GF-D8 (cell line): ENCODE results near the gene DIAPH1.

ENCODE experiments used
- DNase-seq: peaks from one replicate; lab custom pipeline; 2025; lab: John Stamatoyannopoulos, UW

The DIAPH1 gene

GRCh38 chr5:141618804-141619554 is at the start of gene DIAPH1:
TSS of gene DIAPH1 (minus strand) at chr5:141619000. CDS start at chr5:141618914, 86 bp downstream.
- DNase-seq, result peak; percentile 84

DNA sequence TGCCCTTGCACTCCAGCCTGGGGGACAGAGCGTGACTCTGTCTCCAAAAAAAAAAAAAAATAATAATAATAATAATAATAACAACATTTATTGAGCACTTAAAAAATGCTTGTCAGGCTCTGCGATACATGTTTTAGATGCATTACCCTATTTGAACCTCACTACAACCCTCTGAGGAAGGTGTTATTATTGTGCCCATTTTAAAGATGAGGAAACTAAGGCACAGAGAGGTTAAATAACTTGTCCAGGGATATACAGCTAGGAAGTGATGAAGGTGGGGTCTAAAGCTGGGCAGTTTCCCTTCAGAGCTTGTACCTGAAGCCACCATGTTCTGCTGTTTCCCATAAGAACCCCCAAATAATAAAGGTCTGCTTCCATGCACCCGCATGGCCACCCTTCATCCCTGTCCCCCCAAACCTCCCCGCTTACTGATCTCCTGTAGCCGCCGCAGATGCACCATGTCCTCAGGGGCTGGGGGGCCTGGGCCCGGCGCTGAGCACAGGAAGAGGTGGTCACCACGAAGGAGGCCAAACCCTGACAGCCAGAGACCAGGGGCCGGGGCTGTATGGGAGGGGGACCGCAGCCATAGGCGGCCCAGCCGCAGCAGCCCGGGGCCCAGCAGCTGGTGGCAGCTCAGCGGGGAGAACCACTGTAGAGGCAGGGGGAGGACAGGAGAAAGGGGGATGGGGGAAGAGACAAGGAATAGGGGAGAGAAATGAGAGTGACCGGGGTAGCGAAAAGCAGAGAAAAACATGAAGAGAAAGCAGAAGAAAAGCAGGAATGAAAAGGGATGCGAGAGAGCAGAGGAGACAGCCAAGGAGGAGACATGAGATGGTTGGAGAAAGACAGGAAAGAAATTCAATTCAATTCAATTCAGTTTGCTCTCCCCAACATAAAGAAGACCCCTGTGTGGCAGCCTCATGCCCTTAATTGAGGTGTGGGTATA is 47.5 kb upstream of the DIAPH1 start:
- no peak for DNase-seq

DNA sequence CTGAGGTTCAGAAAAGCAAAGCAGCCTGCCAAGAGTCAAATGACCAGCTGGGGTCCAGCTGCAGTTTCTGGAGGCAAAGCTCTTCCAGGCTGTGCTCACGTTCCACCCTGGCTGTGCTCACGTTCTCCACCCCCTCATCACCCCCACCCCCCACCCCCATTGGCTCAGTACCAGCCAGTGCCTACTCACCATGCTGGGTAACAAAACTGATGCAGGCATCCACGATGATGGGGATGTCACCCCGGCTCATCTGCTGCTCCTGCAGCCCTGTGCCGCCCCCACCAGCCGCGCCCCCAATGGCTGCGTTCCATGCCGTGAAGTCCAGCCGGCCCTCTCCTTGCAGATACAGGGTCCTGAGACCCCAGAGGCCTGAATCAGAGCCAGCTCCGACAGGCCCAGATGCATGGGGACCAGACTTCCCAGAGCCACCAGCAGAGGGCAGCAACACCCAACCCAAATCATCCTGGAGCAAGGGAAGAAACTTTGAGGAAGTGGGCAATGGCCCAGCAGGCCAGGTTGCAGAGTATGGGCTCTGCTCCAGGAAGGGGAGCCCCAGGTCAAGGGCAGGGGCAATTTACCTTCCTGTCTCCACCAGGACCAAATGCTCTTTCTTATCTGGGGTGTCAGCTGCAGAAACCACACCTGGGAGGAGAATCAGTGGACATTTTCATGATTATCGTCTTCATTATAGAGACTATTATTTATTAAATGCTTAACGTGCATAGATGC is 46.1 kb upstream of the DIAPH1 start:
- DNase-seq, result peak; percentile 26

GRCh38 chr5:141663506-141663905 is 44.7 kb upstream of the DIAPH1 start:
- DNase-seq, result no peak

- no peak for DNase-seq
Measured at GRCh38 chr5:141662028-141662427, 43.2 kb upstream of the DIAPH1 start.

GRCh38 chr5:141657937-141658545 is 39.2 kb upstream of the DIAPH1 start:
- DNase-seq, result no peak

DNA sequence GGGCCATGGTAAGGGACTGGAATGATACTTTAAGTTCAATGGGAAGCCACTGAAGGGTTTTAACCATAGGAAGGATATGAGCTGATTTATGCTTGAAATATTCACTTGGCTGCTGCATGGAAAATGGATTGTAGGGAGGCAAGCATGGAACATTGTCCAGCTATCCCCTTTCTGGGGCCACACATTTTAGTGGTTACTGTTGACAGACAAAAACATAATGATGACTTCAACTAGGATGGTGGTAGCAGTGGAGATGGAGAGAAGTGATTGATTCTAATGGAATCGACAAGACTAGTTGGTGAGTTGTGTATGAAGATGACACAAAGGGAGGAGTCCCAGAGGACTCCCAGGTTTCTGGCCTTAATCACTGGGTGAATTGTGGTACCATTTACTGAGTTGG is 38.6 kb upstream of the DIAPH1 start:
- DNase-seq, result no peak

- DNase-seq, result no peak
Measured at GRCh38 chr5:141656396-141656795, 37.6 kb upstream of the DIAPH1 start.

DNA sequence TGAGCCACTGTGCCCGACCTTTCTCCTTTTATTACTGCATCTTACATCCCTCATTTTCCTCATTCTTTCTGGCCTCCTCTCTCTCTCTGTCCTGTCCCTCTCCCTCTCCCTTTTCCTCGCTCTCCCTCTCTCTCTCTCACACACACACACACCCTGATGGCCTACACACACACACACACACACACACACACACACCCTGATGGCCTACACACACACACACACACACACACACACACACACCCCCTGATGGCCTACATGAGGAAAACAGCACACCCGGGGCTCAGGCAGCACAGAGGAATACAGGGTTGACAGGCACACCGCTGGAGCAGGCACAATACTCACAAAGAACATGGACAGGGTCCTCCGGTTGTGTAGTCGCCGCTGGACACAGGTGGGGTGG is 36.2 kb upstream of the DIAPH1 start:
- no peak for DNase-seq

- no peak for DNase-seq
Measured at GRCh38 chr5:141654298-141654697, 35.5 kb upstream of the DIAPH1 start.

DNA sequence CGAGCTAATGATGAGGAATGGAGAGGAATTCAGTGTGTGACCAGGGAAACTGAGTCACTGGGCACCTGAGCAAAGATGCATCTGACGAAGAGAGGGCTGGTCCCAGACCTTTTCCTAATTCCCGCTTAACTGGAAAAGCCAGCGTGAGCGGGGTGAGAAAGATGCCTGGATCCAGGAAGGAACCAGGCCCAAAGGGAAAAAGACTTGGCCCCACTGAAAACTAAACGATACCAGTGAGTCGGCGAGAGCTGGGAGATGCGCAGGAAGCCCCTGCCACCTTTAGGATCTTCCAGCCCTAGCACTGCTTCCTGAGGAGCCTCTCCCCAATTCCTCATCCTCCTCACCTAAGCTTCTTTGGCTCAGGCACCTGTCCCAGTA is 32.9 kb upstream of the DIAPH1 start:
- no peak for DNase-seq

DNA sequence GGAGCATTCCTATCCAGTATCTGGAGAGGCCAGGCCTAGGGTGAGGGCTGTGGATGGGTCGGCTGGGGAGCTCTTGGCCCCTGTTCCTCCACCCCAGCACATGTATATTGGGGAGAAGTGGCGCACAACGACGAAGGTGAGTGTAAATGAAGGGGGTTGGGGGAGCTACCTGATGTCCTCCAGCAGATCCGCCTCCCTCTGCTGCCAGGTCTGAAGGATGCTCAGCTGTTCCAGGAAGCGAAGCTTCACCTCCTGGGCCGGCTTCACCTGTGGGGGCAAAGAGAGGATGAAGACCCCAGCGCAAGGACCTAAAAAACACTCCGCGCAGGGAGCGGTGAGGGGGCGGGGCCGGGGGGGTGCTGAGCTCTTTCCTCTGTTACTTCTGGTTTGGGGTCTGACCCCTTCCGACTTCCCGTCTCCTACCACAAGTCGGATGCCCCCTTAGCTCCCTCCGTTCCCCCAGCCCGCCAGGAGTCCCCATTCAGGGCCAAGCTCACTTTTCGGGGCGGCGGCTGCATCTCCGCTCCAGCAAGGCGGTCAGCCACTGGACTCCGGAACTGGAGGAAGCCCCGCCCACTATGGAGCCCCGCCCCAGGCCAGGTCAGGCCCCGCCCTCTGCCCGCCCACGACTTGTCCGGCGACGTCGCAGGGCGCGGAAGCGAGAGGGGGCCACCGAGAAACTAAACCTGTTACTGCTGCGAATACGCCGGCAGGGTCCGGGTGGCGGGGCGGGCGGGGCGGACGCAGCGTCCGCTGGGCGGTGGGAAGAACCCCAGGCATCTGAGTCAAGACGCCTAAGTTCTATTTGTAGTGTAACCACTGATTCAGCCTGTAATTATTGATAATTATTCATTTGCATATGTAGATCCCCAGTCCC is 32.3 kb upstream of the DIAPH1 start, which contains the start of gene FCHSD1:
Gene FCHSD1, minus strand, starts transcription at position 568 of the 877 bp plus-strand sequence. Its CDS starts 50 bp downstream, at position 518.
- DNase-seq, result no peak

DNA sequence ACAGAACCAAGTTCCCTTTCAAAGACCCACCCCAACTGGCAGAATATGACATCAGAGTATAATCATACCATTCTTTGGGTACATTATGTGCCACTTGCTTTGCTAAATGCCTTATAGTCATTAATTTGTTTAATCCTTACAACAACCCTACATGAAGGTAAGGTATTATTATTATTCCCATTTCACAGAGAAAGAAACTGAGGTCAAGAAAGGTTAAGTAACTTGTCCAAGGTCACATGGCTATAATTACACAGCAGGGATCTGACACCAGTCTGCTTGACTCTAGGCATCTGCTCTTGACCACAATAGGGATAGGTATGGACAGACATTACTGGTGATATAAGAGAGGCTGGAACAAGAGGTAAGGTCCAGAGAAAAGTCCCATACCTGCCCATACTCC is 31.2 kb upstream of the DIAPH1 start:
- no peak for DNase-seq

GRCh38 chr5:141649056-141649688 is 30.4 kb upstream of the DIAPH1 start:
- no peak for DNase-seq

GRCh38 chr5:141647851-141648250 is 29.1 kb upstream of the DIAPH1 start:
- no peak for DNase-seq

DNA sequence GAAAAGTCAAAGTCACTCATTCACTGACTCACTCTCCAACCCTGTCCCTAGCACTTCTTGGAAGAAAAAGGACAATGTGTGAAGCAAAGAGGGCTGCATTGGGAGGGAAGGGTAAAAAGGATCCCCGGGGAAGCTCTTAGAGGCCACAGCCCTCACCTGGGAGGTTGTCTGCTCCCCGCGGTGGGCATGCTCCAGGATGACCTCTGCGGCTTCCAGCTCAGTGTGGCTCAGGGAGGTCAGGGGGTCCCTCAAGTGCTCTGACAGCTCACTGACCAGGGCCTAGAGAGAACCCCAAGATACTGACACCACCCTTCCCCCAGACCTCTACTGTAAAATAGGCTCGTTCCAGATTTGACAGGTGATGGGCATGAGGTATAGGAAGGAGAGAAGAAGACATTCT is 28.4 kb upstream of the DIAPH1 start:
- no peak for DNase-seq

DNA sequence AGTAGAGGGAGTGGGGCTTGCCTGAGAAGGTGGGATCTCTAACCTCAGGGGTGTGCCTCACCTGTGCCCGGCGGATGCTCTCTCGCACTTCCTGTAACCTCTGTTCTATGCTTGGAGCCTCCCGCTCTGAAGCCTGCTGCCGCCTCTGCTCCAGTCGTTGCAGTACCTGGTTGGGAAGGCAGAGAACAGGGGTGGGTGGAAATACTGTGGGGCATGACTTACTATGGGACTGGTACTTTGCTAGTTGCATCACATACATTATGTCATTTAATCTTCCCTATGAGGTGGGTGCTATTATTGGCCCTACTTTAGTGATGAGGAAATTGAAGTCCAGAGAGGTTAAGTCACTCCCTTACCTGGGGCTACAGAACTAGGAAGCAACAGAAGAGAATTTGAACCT is 27.2 kb upstream of the DIAPH1 start:
- no peak for DNase-seq

- no peak for DNase-seq
Measured at GRCh38 chr5:141641634-141642267, 23.0 kb upstream of the DIAPH1 start.

DNA sequence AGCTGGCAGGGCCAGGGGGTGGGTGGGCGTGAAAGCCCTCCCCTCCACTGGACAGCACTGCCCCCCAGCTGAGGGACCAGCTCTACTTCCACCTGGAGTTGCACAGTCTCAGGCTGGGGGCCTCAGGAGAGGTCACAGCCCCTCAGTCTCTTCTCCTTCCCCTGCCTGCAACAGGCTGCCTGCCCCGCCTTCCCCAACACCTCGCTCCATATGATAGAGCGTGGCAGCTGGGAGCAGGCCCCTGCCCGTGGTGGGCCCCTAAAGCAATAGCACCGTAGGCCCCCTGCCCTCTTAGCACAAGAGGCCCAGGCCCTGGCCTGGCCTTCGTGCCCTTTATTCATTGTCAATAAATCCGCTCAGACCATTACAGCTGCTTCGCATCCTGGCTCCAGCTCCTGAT is 21.9 kb upstream of the DIAPH1 start:
- no peak for DNase-seq

GRCh38 chr5:141640051-141640415 is 21.2 kb upstream of the DIAPH1 start:
- no peak for DNase-seq
